ENCODE data around the gene SNAPC1. TPM values are rescaled to one million over a fixed set of nuclear protein-coding genes. Genes with fewer than 3 reads are reported as not detected.

The SNAPC1 gene
- total and polyA plus RNA-seq, 10 of the 15 experiments (the other 5 are each of a cell fraction or from before 2014, with no cell fraction given) = 4.5 to 12.0 (median 7.4) TPM

GRCh38 chr14:61720294-61720661 is 41.9 kb upstream of the SNAPC1 start:
- no peak for DNase-seq (ENCODE audit: low read depth, low spot score)
- intact Hi-C loops (cut with micrococcal nuclease; ENCODE audit: unreplicated experiment) = no loop called here
- SMC1A ChIA-PET (ENCODE audit: uncharacterized antibody, unreplicated experiment) = interaction anchor here (0.7 to 9.5 kb wide), 28 partner anchors 10 to 431 kb away, joined by 3 to 114 read pairs (median 4); no protein-coding TSS in a partner anchor

More at GRCh38 chr14:61720294-61720661, 41.9 kb upstream of the SNAPC1 start:
- Histone ChIP-seq H3K9me3 (replicated peaks; ENCODE audit: control insufficient read depth, insufficient read depth, low read length) (no peaks in the 10 kb centered on the region), H3K36me3 (ENCODE audit: control insufficient read depth in 2 of 2, insufficient read depth in 2 of 2, low read length in 1 of 2) (peaks cover 2 to 21% of the 10 kb centered on the region in 2 experiments), H3K4me3 (no peak overlapping the region), H2AFZ (ENCODE audit: control insufficient read depth, low read depth, low read length) (no peak overlapping the region), H3K27me3 (replicated peaks in 1 of 2; ENCODE audit: control insufficient read depth in 2 of 2, insufficient read depth in 2 of 2, low read length in 1 of 2) (no peaks in the 10 kb centered on the region), H3K4me1 (ENCODE audit: control insufficient read depth, insufficient read depth, low read length) (peaks cover 20% of the 10 kb centered on the region), H3K9ac (ENCODE audit: control insufficient read depth, insufficient read depth, low read length) (no peak overlapping the region), H3K79me2 (ENCODE audit: control insufficient read depth, insufficient read depth, low read length) (peaks cover 81% of the 10 kb centered on the region), H4K20me1 (ENCODE audit: control insufficient read depth, insufficient read depth) (peaks cover 3% of the 10 kb centered on the region; the same call in 1 of the 2 replicates), H3K4me2 (ENCODE audit: control insufficient read depth, insufficient read depth) (peak overlapping the region; percentile 28), H3K27ac (ENCODE audit: control insufficient read depth, insufficient read depth) (peak overlapping the region; percentile 15; the same call in 1 of the 2 replicates)
- no peak for TF ChIP-seq CUX1 (IDR thresholded peaks at IDR 0.05; ENCODE audit: insufficient replicate concordance, low read depth, low read length)
- TF ChIP-seq SUPT20H (IDR thresholded peaks at IDR 0.05; ENCODE audit: borderline replicate concordance, control insufficient read depth, low read depth, low read length) = no peak
- TF ChIP-seq BCLAF1 (IDR thresholded peaks at IDR 0.05) = no peak
- TF ChIP-seq SMC3 (IDR thresholded peaks at IDR 0.05; ENCODE audit: borderline replicate concordance, low read length) = no peak
- no peak for TF ChIP-seq PBX3 (IDR thresholded peaks at IDR 0.05; ENCODE audit: insufficient replicate concordance, low read depth, low read length)
- no peak for TF ChIP-seq ETV6 (conservative IDR thresholded peaks at IDR 0.05 in 1 of 2, IDR thresholded peaks at IDR 0.05 in 1 of 2; ENCODE audit: borderline replicate concordance in 1 of 2, low read depth in 1 of 2)
- TF ChIP-seq EP300 (IDR thresholded peaks at IDR 0.05; ENCODE audit: borderline replicate concordance in 1 of 2, control insufficient read depth in 1 of 2, low read depth in 2 of 2, low read length in 2 of 2) = no peak
- POLR2A ChIA-PET = interaction anchor here (0.8 to 2.2 kb wide), 11 partner anchors 11 to 218 kb away, joined by 3 to 13 read pairs (median 5); partner anchors contain the start of gene HIF1A
- 20% methylated on average over 9 of the region's 9 CpGs for WGBS (ENCODE audit: insufficient coverage, insufficient replicate concordance, low lambda C conversion rate, missing lambda C conversion rate)
- ATAC-seq (no peak), FAIRE-seq (no peak)
- RAD21 ChIA-PET (ENCODE audit: unreplicated experiment) = interaction anchor here (0.9 to 2.8 kb wide), 16 partner anchors 9 to 244 kb away, joined by 3 to 15 read pairs (median 4); no protein-coding TSS in a partner anchor
- in situ Hi-C loops (cut with MboI) = no loop called here
- no TSS peak for BruUV-seq (replicated peaks)
- CTCF ChIA-PET = interaction anchor here (0.8 to 4.3 kb wide), 18 partner anchors 10 to 259 kb away, joined by 3 to 25 read pairs (median 3); partner anchors contain the start of gene SNAPC1

Measured in GM12878 (cell line).